Body of pancreas (tissue), 4 donors: Measurements from ENCODE around the gene IGFN1. TPM values are rescaled to one million over a fixed set of nuclear protein-coding genes. Genes with fewer than 3 reads are reported as not detected.
"Not testable (repeated sequence)": the region's sequence is repeated elsewhere in the genome, so short reads cannot be mapped to it uniquely, and the experiment has no call there.

Experiments used
- ATAC-seq: fragments of 150-250 bp; one replicate; pipeline ENCODE4 v1.9.1; 2016
- DNase-seq, 4 donors: peaks; one replicate each; pipeline ENCODE4 v3.0.0-alpha.2; 2019
- H3K27ac ChIP-seq, 4 donors: fragments of 200-600 bp; sonication (generic); 1 replicate in 3 of 4; 2 replicates in 1 of 4; pipeline versions ENCODE4 v1.5.1 to v1.6.1; 2016 to 2019; ENCODE audit warnings: mild to moderate bottlenecking in 1 of 4, mixed read lengths in 1 of 4, moderate library complexity in 1 of 4
- H3K27me3 ChIP-seq, 2 donors: fragments of 200-600 bp; sonication (generic); one replicate each; pipeline ENCODE4 v1.6.0; 2016; ENCODE audit warnings: mild to moderate bottlenecking in 1 of 2
- H3K36me3 ChIP-seq, 2 donors: fragments of 200-600 bp; sonication (generic); replicated peaks in 1 of 2; 2 replicates each; pipeline ENCODE4 v1.5.1; 2016; ENCODE audit warnings: low read depth in 2 of 2; ENCODE audit not compliant: insufficient read depth in 1 of 2
- H3K4me1 ChIP-seq: fragments of 200-600 bp; sonication (generic); one replicate; pipeline ENCODE4 v1.6.0; 2016
- H3K4me3 ChIP-seq, 2 donors: fragments of 200-600 bp; sonication (generic); 1 replicate in 1 of 2; 2 replicates in 1 of 2; pipeline ENCODE4 v1.5.1; 2016 to 2019
- H3K9me3 ChIP-seq, 3 donors: fragments of 200-600 bp; sonication (generic); 1 replicate in 2 of 3; 2 replicates in 1 of 3; pipeline ENCODE4 v1.5.1; 2016
- POLR2A ChIP-seq, 3 donors: fragments of 450-650 bp; IDR thresholded peaks; one replicate each; pipeline ENCODE4 v1.6.1; 2016; ENCODE audit warnings: antibody characterized with exemption in 3 of 3, mild to moderate bottlenecking in 2 of 3
- WGBS, 2 donors: methylation state at CpG; one replicate each; pipeline ENCODE4 v1.1.5; 2017; 5-methylcytosine and 5-hydroxymethylcytosine counted together
- intact Hi-C: fragments of 100-400 bp; cut with DNase I; formaldehyde crosslinking; loops from one replicate; pipeline ENCODE4 v1.15.1; 2023
- total RNA-seq, 2 donors: library from RNA; depleted of rRNA; stranded (reverse); fragments of >200 nt; gene quantifications; one replicate each; pipeline ENCODE4 v1.1.0, GENCODE V29; 2016
- TF ChIP-seq, protein P1 (sequence below), 7 experiments: fragments of 450-650 bp in 4 of 7; fragments of 200-600 bp in 3 of 7; sonication (generic) in 3 of 7; IDR thresholded peaks; one replicate each; pipeline ENCODE4 v1.5.1; 2016 to 2019; ENCODE audit warnings: antibody characterized with exemption in 7 of 7

Gene IGFN1
- total RNA-seq, 2 donors from 2014 or later = 6.9 to 23.1 TPM

DNA sequence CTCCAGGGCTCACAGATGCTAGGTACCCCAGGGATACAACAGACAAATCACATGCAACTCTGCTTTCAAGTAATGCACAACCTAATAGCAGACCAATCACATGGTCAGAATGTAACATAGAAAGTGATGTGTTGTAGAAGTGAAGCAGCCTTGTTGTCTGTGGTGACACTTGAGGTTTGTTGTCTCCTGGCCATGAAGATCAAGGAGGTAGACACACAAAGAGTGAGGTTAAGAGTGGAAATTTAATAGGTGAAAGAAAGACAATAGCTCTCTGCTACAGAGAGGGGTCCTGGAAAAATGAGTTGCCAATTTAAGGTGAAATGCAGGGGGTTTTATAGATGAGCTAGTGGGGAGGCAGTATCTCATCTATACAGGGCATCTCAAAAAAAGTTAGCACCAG lies 33.8 kb upstream of the IGFN1 start:
- ATAC-seq = no peak
- intact Hi-C loops = no loop called here

DNA sequence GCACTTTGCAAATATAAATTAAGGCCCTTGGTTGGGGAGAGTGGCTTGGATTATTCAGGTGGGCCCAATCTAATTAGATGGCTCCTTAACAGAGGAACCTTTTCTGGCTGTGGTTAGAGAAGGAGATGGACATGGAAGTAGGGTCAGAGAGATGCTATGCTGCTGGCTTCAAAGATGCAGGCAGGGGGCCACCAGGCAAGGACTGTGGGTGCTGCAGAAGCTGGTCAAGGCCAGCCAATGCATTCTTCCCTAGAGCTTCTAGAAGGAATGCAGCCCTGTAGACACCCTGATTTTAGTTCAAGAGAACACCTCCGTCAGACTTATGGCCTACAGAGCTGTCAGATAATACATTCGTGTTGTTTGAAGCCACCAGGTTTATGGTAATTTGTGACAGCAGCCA lies 32.7 kb upstream of the IGFN1 start:
- 85 to 98% methylated on average over 2 of the region's 2 CpGs for WGBS, 2 donors

More for the DNA sequence above, 33.8 kb upstream of the IGFN1 start:
- Histone ChIP-seq H3K36me3 (no peaks in the 10 kb centered on the region), H3K9me3 (no peaks in the 10 kb centered on the region), H3K27me3 (no peaks in the 10 kb centered on the region), H3K27ac (no peak overlapping the region), H3K4me1 (peaks cover 17% of the 10 kb centered on the region), H3K4me3 (no peak overlapping the region)
- no peak for TF ChIP-seq POLR2A (IDR thresholded peaks at IDR 0.05)
- TF ChIP-seq, protein P1, sequence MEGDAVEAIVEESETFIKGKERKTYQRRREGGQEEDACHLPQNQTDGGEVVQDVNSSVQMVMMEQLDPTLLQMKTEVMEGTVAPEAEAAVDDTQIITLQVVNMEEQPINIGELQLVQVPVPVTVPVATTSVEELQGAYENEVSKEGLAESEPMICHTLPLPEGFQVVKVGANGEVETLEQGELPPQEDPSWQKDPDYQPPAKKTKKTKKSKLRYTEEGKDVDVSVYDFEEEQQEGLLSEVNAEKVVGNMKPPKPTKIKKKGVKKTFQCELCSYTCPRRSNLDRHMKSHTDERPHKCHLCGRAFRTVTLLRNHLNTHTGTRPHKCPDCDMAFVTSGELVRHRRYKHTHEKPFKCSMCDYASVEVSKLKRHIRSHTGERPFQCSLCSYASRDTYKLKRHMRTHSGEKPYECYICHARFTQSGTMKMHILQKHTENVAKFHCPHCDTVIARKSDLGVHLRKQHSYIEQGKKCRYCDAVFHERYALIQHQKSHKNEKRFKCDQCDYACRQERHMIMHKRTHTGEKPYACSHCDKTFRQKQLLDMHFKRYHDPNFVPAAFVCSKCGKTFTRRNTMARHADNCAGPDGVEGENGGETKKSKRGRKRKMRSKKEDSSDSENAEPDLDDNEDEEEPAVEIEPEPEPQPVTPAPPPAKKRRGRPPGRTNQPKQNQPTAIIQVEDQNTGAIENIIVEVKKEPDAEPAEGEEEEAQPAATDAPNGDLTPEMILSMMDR (IDR thresholded peaks at IDR 0.05) = no peak
- no peak for DNase-seq

DNA sequence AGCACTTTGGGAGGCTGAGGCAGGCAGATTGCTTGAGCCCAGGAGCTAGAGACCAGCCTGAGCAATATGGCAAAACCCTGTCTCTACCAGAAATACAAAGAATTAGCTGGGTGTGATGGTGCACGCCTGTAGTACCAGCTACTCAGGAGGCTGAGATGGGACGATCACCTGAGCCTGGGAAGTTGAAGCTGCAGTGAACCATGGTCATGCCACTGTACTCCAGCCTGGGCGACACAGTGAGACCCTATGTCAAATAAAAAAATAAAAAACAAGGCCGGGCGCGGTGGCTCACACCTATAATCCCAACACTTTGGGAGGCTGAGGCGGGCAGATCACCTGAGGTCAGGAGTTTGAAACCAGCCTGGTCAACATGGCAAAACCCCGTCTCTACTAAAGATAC lies 27.6 kb upstream of the IGFN1 start:
- H3K27ac ChIP-seq, intact Hi-C loops, DNase-seq, H3K27me3 ChIP-seq, H3K36me3 ChIP-seq, H3K4me3 ChIP-seq, ATAC-seq, H3K9me3 ChIP-seq: not testable (repeated sequence)
- WGBS, 2 donors = 90 to 91% methylated on average over 8 of the region's 8 CpGs
- peaks cover 19% of the 10 kb centered on the region for H3K4me1 ChIP-seq

More for the DNA sequence above, 32.7 kb upstream of the IGFN1 start:
- Histone ChIP-seq H3K4me1 (peaks cover 14% of the 10 kb centered on the region), H3K27me3 (no peaks in the 10 kb centered on the region), H3K27ac (no peak overlapping the region), H3K9me3 (no peaks in the 10 kb centered on the region), H3K36me3 (no peaks in the 10 kb centered on the region), H3K4me3 (no peak overlapping the region)
- ATAC-seq (no peak), DNase-seq (no peak)
- intact Hi-C loops = no loop called here
- TF ChIP-seq, protein P1 (IDR thresholded peaks at IDR 0.05) = no peak
- no peak for TF ChIP-seq POLR2A (IDR thresholded peaks at IDR 0.05)

DNA sequence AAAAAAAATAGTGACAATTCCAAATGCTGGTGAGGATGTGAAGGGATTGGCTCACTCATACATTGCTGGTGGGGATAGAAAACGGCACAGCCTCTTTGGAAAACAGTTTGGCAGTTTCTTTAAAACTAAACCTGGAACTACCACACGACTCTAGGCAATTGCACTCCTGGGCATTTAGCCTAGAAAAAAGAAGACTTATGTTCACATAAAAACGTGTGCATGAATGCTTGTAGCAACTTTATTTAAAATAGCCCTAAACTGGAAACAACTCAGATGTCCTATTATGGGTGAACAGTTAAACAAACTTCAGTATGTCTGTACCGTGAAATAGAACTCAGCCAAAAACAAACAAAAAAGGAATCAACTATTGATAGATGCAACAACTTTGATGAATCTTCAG lies 26.9 kb upstream of the IGFN1 start:
- no peaks in the 10 kb centered on the region for H3K27me3 ChIP-seq
- no peaks in the 10 kb centered on the region for H3K9me3 ChIP-seq
- H3K27ac ChIP-seq = no peak overlapping the region
- 50 to 60% methylated on average over 4 of the region's 4 CpGs for WGBS, 2 donors
- DNase-seq (no peak), ATAC-seq (no peak)
- peaks cover 19% of the 10 kb centered on the region for H3K4me1 ChIP-seq
- intact Hi-C loops = no loop called here
- TF ChIP-seq, protein P1 (IDR thresholded peaks at IDR 0.05) = no peak
- no peak for TF ChIP-seq POLR2A (IDR thresholded peaks at IDR 0.05)
- H3K36me3 ChIP-seq = no peaks in the 10 kb centered on the region
- no peak overlapping the region for H3K4me3 ChIP-seq

DNA sequence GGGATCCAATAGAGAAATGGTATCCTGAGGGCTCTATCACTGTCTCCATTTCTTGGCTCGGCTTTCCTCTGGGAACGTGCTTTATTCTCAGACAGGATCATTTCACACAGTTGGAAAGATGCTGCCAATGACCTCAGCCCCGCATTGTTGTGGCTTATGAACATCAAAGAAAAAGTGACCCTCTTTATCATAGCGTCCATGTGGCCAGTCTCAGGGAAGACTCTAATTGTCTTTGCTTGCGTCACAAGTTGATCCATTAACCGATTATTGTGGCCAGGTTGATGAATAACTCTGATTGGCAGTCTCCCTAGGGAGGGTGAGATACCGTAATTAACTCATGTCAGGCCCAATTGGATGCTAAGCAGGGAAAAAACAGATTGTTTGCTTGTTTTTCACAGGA lies 26.0 kb upstream of the IGFN1 start:
- H3K4me1 ChIP-seq = peaks cover 26% of the 10 kb centered on the region
- intact Hi-C loops = no loop called here
- no peak for DNase-seq
- H3K36me3 ChIP-seq = no peaks in the 10 kb centered on the region
- TF ChIP-seq, protein P1 (IDR thresholded peaks at IDR 0.05) = no peak
- no peak for TF ChIP-seq POLR2A (IDR thresholded peaks at IDR 0.05)
- H3K9me3 ChIP-seq = no peaks in the 10 kb centered on the region
- WGBS, 2 donors = 48 to 61% methylated on average over 7 of the region's 7 CpGs
- H3K4me3 ChIP-seq = no peak overlapping the region
- no peaks in the 10 kb centered on the region for H3K27me3 ChIP-seq
- H3K27ac ChIP-seq = no peak overlapping the region
- no peak for ATAC-seq
